ENCODE results near the gene LGALS12. TPM values are rescaled to one million over a fixed set of nuclear protein-coding genes. Genes with fewer than 3 reads are reported as not detected.
"Not testable (repeated sequence)": the region's sequence is repeated elsewhere in the genome, so short reads cannot be mapped to it uniquely, and the experiment has no call there.

The LGALS12 gene
- total RNA-seq, 1 donor from 2014 or later = 9.9 TPM

DNA sequence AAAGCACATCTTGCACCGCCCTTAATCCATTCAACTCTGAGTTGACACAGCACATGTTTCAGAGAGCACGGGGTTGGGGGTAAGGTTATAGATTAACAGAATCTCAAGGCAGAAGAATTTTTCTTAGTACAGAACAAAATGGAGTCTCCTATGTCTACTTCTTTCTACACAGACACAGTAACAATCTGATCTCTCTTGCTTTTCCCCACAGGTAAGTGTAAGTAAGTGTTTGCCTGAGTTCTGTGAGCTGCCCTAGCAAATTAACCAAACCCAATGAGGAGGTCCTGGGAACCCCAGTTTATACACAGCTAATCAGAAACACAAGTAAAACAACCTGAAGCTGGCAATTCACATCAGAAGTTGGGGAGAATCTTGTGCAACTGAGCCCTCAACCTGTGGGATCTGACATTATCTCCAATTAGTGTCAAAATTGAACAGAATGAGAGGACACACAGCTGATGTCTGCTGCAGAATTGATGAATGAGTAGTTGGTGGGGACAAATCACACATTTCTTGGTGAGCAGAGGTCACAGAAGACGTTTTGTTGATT, 22.9 kb downstream of the LGALS12 start:
- not testable (repeated sequence) for H3K36me3 ChIP-seq (ENCODE audit: control insufficient read depth in 3 of 3, insufficient read depth in 3 of 3, low read length in 3 of 3); H3K4me3 ChIP-seq (ENCODE audit: low read length in 3 of 3); H3K27ac ChIP-seq (ENCODE audit: low read depth, low read length); H3K27me3 ChIP-seq (ENCODE audit: control insufficient read depth in 3 of 3, insufficient read depth in 3 of 3, low read length in 3 of 3); H3K9ac ChIP-seq (ENCODE audit: low read depth in 1 of 3, low read length in 3 of 3); H3K4me1 ChIP-seq (ENCODE audit: control insufficient read depth in 3 of 3, insufficient read depth in 3 of 3, low read length in 3 of 3); H3K9me3 ChIP-seq (ENCODE audit: control insufficient read depth in 3 of 3, low read length in 3 of 3)

DNA sequence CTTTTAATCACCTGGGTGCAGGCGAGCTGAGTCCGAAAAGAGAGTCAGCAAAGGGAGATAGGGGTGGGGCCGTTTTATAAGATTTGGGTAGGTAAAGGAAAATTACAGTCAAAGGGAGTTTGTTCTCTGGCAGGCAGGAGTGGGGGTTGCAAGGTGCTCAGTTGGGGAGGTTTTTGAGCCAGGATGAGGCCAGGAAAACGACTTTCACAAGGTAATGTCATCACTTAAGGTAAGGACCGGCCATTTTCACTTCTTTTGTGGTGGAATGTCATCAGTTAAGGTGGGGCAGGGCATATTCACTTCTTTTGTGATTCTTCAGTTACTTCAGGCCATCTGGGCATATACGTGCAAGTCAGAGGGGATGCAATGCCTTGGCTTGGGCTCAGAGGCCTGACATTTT, 23.5 kb downstream of the LGALS12 start:
- not testable (repeated sequence) for H3K9me3 ChIP-seq (ENCODE audit: control insufficient read depth in 3 of 3, low read length in 3 of 3); H3K36me3 ChIP-seq (ENCODE audit: control insufficient read depth in 3 of 3, insufficient read depth in 3 of 3, low read length in 3 of 3); H3K9ac ChIP-seq (ENCODE audit: low read depth in 1 of 3, low read length in 3 of 3); H3K27me3 ChIP-seq (ENCODE audit: control insufficient read depth in 3 of 3, insufficient read depth in 3 of 3, low read length in 3 of 3); H3K27ac ChIP-seq (ENCODE audit: low read depth, low read length); H3K4me1 ChIP-seq (ENCODE audit: control insufficient read depth in 3 of 3, insufficient read depth in 3 of 3, low read length in 3 of 3); H3K4me3 ChIP-seq (ENCODE audit: low read length in 3 of 3)

DNA sequence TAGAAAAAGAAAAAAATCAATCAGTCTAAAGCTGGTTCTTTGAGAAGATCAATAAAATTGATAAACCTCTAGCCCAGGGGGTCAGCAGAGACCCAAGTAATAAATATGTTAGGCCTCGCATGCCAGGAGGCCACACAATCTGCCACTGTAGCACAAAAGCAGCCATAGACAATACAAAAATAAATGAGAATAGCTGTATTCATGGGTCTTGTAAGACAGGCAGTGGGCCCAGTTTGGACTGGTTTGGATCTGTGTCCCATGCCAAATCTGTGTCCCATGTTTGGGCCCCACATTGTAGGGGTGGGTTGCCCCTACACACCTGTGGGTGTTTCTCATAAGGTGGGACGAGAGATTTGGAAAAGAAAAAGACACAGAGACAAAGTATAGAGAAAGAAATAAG, 24.1 kb downstream of the LGALS12 start:
- Histone ChIP-seq H3K27ac (ENCODE audit: low read depth, low read length) (no peak overlapping the region), H3K36me3 (ENCODE audit: control insufficient read depth in 3 of 3, insufficient read depth in 3 of 3, low read length in 3 of 3) (no peaks in the 10 kb centered on the region), H3K9ac (ENCODE audit: low read depth in 1 of 3, low read length in 3 of 3) (no peak overlapping the region), H3K27me3 (ENCODE audit: control insufficient read depth in 3 of 3, insufficient read depth in 3 of 3, low read length in 3 of 3) (no peaks in the 10 kb centered on the region), H3K4me1 (ENCODE audit: control insufficient read depth in 3 of 3, insufficient read depth in 3 of 3, low read length in 3 of 3) (no peaks in the 10 kb centered on the region), H3K4me3 (ENCODE audit: low read length in 3 of 3) (no peak overlapping the region), H3K9me3 (ENCODE audit: control insufficient read depth in 3 of 3, low read length in 3 of 3) (no peaks in the 10 kb centered on the region)

DNA sequence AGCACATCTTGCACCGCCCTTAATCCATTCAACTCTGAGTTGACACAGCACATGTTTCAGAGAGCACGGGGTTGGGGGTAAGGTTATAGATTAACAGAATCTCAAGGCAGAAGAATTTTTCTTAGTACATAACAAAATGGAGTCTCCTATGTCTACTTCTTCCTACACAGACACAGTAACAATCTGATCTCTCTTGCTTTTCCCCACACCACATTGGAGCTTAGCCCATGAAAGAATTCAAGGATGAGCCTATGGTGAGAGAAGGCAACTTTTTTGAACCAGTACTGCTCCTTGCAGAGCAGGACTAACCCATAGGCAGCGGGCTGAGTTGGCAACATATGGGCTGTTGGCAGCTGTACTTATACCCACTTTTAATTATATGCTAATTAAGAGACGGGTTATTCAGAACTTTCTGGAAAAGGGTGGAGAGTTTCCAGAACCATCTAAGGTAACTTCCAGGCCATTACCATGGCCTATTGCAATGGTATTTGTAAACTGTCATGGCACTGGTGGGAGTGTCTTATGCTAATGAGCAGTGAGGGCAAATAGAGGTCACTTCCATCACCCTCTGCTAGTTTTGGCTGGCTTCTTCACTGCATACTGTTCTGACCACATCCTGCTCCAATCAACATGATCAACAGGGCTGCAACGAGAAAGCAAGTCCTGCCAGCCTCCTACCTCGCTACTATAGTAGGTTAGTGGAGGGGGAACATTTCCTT, 25.3 kb downstream of the LGALS12 start:
- H3K9me3 ChIP-seq (ENCODE audit: control insufficient read depth in 3 of 3, low read length in 3 of 3); H3K4me1 ChIP-seq (ENCODE audit: control insufficient read depth in 3 of 3, insufficient read depth in 3 of 3, low read length in 3 of 3); H3K36me3 ChIP-seq (ENCODE audit: control insufficient read depth in 3 of 3, insufficient read depth in 3 of 3, low read length in 3 of 3); H3K4me3 ChIP-seq (ENCODE audit: low read length in 3 of 3); H3K27ac ChIP-seq (ENCODE audit: low read depth, low read length); H3K9ac ChIP-seq (ENCODE audit: low read depth in 1 of 3, low read length in 3 of 3); H3K27me3 ChIP-seq (ENCODE audit: control insufficient read depth in 3 of 3, insufficient read depth in 3 of 3, low read length in 3 of 3): not testable (repeated sequence)

DNA sequence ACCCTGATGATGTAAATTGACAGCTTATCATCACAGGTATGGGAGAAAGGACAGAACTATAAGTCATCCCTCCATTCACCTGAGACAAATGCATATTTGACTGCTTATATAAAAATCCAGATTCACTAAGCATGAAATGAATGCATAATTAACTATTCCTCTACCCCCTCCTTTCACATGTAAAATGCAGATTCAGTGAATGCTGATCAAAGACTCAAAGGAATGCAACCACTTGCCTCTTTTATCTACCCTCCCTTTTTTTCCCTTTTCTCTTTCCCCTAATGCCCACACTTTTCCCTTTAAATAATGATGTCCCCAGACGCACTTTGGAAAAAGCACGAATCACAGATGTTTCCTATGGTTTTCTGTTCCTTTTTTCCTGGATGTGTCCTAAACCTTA, 26.2 kb downstream of the LGALS12 start:
- no peak overlapping the region for H3K27ac ChIP-seq (ENCODE audit: low read depth, low read length)
- H3K27me3 ChIP-seq (ENCODE audit: control insufficient read depth in 3 of 3, insufficient read depth in 3 of 3, low read length in 3 of 3) = no peaks in the 10 kb centered on the region
- no peaks in the 10 kb centered on the region for H3K9me3 ChIP-seq (ENCODE audit: control insufficient read depth in 3 of 3, low read length in 3 of 3)
- H3K4me1 ChIP-seq (ENCODE audit: control insufficient read depth in 3 of 3, insufficient read depth in 3 of 3, low read length in 3 of 3) = peaks cover 4 to 12% (median 10%) of the 10 kb centered on the region in 3 donors
- H3K36me3 ChIP-seq (ENCODE audit: control insufficient read depth in 3 of 3, insufficient read depth in 3 of 3, low read length in 3 of 3) = no peaks in the 10 kb centered on the region
- no peak overlapping the region for H3K4me3 ChIP-seq (ENCODE audit: low read length in 3 of 3)
- H3K9ac ChIP-seq (ENCODE audit: low read depth in 1 of 3, low read length in 3 of 3) = no peak overlapping the region

DNA sequence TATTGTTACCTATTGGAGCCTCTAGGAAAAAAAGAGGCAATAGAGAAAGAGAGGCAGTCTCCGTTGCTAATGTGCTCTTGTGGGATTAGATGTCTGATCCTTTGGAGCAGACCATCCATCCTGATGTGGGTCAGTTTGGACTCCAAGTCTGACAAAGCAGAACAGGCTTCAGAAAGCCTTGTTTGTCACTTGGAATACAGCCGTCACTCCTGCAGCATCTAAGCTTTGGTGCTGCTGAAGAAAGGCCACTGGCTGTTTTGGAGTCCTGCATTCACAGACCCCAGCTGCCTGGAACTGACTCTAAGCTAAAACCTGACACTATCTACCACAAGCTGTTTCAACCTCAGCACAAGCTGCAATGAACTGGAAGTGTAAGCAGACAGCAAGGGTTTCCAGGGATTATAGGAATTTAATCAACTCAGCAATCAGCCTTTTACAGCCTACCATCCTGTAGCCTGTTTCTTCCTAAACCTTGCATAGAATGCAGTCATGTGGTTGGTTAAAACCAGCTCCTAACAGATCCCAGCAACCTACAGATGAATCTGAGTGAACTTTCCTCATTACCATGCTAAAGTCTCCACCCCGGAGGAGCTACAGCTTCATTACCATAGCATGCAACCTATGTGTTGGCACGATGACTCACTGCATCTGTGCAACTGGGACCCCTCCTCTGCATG, 27.1 kb downstream of the LGALS12 start:
- peaks cover 12 to 18% (median 18%) of the 10 kb centered on the region in 3 donors for H3K4me1 ChIP-seq (ENCODE audit: control insufficient read depth in 3 of 3, insufficient read depth in 3 of 3, low read length in 3 of 3)
- H3K4me3 ChIP-seq (ENCODE audit: low read length in 3 of 3) = no peak overlapping the region
- H3K27ac ChIP-seq (ENCODE audit: low read depth, low read length) = no peak overlapping the region
- no peaks in the 10 kb centered on the region for H3K27me3 ChIP-seq (ENCODE audit: control insufficient read depth in 3 of 3, insufficient read depth in 3 of 3, low read length in 3 of 3)
- H3K36me3 ChIP-seq (ENCODE audit: control insufficient read depth in 3 of 3, insufficient read depth in 3 of 3, low read length in 3 of 3) = no peaks in the 10 kb centered on the region
- no peak overlapping the region for H3K9ac ChIP-seq (ENCODE audit: low read depth in 1 of 3, low read length in 3 of 3)
- no peaks in the 10 kb centered on the region for H3K9me3 ChIP-seq (ENCODE audit: control insufficient read depth in 3 of 3, low read length in 3 of 3)

DNA sequence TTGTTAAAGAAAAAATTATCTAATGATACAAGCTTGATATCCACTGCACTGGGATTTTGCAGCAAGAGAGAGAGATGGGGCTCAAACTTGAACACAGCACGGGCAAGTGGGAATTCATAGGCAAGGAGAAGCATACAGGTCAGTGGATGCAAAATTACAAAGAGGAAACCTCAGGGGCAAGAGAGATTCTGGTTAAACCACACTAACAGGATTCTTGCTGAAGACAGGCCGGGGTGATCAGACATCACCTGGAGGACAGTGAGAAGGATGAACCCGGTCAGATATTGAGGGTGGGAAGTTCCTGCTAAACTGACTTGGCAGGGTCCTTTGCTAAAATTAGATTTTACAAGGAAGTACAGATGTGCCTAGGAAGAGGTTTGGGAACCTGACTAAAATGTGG, 28.2 kb downstream of the LGALS12 start:
- H3K27me3 ChIP-seq (ENCODE audit: control insufficient read depth in 3 of 3, insufficient read depth in 3 of 3, low read length in 3 of 3) = no peaks in the 10 kb centered on the region
- peaks cover 18 to 28% (median 24%) of the 10 kb centered on the region in 3 donors for H3K4me1 ChIP-seq (ENCODE audit: control insufficient read depth in 3 of 3, insufficient read depth in 3 of 3, low read length in 3 of 3)
- no peak overlapping the region for H3K9ac ChIP-seq (ENCODE audit: low read depth in 1 of 3, low read length in 3 of 3)
- no peak overlapping the region for H3K4me3 ChIP-seq (ENCODE audit: low read length in 3 of 3)
- H3K9me3 ChIP-seq (ENCODE audit: control insufficient read depth in 3 of 3, low read length in 3 of 3) = no peaks in the 10 kb centered on the region
- H3K27ac ChIP-seq (ENCODE audit: low read depth, low read length) = no peak overlapping the region
- H3K36me3 ChIP-seq (ENCODE audit: control insufficient read depth in 3 of 3, insufficient read depth in 3 of 3, low read length in 3 of 3) = no peaks in the 10 kb centered on the region

DNA sequence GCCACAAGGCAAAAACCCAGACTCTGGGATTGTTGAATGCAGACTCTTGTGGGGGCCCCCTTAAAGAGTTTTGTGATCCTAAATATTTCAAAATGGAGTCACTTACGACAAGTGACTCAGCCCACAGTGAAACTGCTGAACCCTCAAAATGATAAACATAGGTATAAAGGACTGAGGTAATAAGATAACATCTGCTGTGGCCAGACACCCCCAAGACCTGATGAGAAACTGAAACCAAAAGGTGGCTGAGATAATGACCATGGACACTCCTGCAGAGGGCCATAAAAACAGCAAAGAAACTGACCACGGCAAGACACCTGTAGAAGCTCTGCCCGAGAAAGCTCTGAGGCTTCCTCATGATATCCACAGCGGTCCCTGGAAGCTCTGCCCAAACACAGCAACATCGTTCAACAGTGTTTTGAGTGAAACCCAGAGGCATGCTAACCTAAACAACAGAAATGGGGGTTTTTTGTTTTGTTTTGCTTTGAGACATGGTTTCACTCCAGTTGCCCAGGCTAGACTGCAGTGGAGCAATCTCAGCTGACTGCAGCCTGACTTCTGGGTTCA, 29.1 kb downstream of the LGALS12 start:
- H3K27ac ChIP-seq (ENCODE audit: low read depth, low read length) = no peak overlapping the region
- no peaks in the 10 kb centered on the region for H3K36me3 ChIP-seq (ENCODE audit: control insufficient read depth in 3 of 3, insufficient read depth in 3 of 3, low read length in 3 of 3)
- no peak overlapping the region for H3K4me3 ChIP-seq (ENCODE audit: low read length in 3 of 3)
- H3K27me3 ChIP-seq (ENCODE audit: control insufficient read depth in 3 of 3, insufficient read depth in 3 of 3, low read length in 3 of 3) = no peaks in the 10 kb centered on the region
- no peaks in the 10 kb centered on the region for H3K9me3 ChIP-seq (ENCODE audit: control insufficient read depth in 3 of 3, low read length in 3 of 3)
- peaks cover 18 to 28% (median 24%) of the 10 kb centered on the region in 3 donors for H3K4me1 ChIP-seq (ENCODE audit: control insufficient read depth in 3 of 3, insufficient read depth in 3 of 3, low read length in 3 of 3)
- no peak overlapping the region for H3K9ac ChIP-seq (ENCODE audit: low read depth in 1 of 3, low read length in 3 of 3)

DNA sequence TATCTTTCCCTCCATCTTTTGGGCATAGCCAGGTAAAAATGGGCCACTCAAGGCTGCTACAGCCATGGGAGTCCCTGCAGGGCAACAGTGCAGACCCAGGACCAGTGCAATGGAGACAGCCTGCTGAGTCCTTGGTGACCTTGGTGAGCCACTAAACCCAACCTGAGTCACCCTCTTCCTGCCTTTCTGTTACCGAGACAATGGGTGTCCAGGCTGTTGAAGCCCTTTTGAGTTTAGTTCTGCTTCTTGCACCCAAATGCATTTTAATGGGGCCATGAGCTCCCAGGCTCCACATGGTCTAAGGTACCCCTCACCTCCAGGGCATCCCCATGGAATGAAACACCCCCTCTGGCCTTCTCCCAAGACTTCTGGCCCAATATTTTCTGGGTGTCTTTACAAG, 29.9 kb downstream of the LGALS12 start:
- peaks cover 18 to 28% (median 24%) of the 10 kb centered on the region in 3 donors for H3K4me1 ChIP-seq (ENCODE audit: control insufficient read depth in 3 of 3, insufficient read depth in 3 of 3, low read length in 3 of 3)
- H3K9ac ChIP-seq (ENCODE audit: low read depth in 1 of 3, low read length in 3 of 3) = no peak overlapping the region
- no peaks in the 10 kb centered on the region for H3K36me3 ChIP-seq (ENCODE audit: control insufficient read depth in 3 of 3, insufficient read depth in 3 of 3, low read length in 3 of 3)
- H3K27ac ChIP-seq (ENCODE audit: low read depth, low read length) = no peak overlapping the region
- no peaks in the 10 kb centered on the region for H3K9me3 ChIP-seq (ENCODE audit: control insufficient read depth in 3 of 3, low read length in 3 of 3)
- H3K27me3 ChIP-seq (ENCODE audit: control insufficient read depth in 3 of 3, insufficient read depth in 3 of 3, low read length in 3 of 3) = no peaks in the 10 kb centered on the region
- no peak overlapping the region for H3K4me3 ChIP-seq (ENCODE audit: low read length in 3 of 3)

DNA sequence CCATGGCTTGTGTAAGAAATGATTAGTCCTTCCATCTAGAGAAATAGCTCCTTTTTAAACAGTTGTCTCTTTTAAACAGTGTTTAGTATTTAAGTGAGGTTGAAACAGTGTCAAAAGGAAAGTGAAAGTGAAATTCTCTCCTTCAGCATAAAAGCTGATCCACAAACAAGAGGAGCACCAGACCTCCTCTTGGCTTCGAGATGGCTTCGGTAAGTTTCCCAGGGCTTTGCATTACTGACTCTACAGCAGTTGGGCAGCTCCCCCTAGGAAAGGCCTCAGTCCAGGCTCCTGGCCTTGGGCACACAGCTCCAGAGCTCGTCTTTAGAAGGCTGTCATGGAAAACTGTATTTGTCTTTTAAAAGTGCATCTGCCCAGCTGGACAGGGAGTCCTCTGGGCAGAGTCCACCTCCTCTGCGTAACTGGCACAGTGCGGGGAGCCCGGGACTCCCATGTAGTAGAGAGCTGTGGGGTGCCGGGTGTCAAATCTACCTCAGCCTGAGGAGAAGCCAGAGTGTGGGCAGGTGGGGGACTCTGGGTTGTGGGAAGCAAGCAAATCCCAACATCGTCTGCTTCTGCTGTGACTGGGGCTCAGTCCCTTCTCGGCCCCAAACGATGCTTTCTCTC, 30.9 kb downstream of the LGALS12 start, which contains the start of gene PLAAT4:
Gene PLAAT4, plus strand, starts transcription at position 140 of the 624 bp plus-strand sequence. Its CDS starts 61 bp downstream, at position 201.
- peak within 1 kb of the TSS; percentile 69 to 81 (median 80) for H3K9ac ChIP-seq (ENCODE audit: low read depth in 1 of 3, low read length in 3 of 3)

More for the DNA sequence above, 30.9 kb downstream of the LGALS12 start, which contains the start of gene PLAAT4:
- Histone ChIP-seq H3K36me3 (ENCODE audit: control insufficient read depth in 3 of 3, insufficient read depth in 3 of 3, low read length in 3 of 3) (no peaks in the 10 kb centered on the region), H3K9me3 (ENCODE audit: control insufficient read depth in 3 of 3, low read length in 3 of 3) (no peaks in the 10 kb centered on the region), H3K4me3 (ENCODE audit: low read length in 3 of 3) (peak within 1 kb of the TSS; percentile 71 to 82 (median 78)), H3K27ac (ENCODE audit: low read depth, low read length) (peak within 1 kb of the TSS; percentile 88), H3K4me1 (ENCODE audit: control insufficient read depth in 3 of 3, insufficient read depth in 3 of 3, low read length in 3 of 3) (peaks cover 18 to 28% (median 24%) of the 10 kb centered on the region in 3 donors), H3K27me3 (ENCODE audit: control insufficient read depth in 3 of 3, insufficient read depth in 3 of 3, low read length in 3 of 3) (no peaks in the 10 kb centered on the region)

All from skeletal muscle tissue (tissue), 4 donors.